RWPE2 (cell line): ENCODE data around the gene ROR2.
"Not testable (repeated sequence)": the region's sequence is repeated elsewhere in the genome, so short reads cannot be mapped to it uniquely, and the experiment has no call there.

Experiments used
- ATAC-seq: fragments of 200-7000 bp; cut with Tn5 transposase; 3 replicates; pipeline ENCODE4 v1.9.1; 2021; ENCODE audit warnings: low read depth
- DNase-seq: peaks from one replicate; pipeline ENCODE4 v3.0.0-alpha.2; 2020; ENCODE audit warnings: low spot score
- H3K27ac ChIP-seq: fragments of 450-650 bp; 2 replicates; pipeline ENCODE4 v1.5.1; 2017; ENCODE audit warnings: mild to moderate bottlenecking; ENCODE audit not compliant: poor library complexity, severe bottlenecking
- H3K27me3 ChIP-seq: fragments of 250-450 bp; sonication (Bioruptor Pico); 2 replicates; pipeline ENCODE4 v1.5.1; 2021; ENCODE audit warnings: mild to moderate bottlenecking, moderate library complexity; ENCODE audit not compliant: insufficient read depth, poor library complexity, severe bottlenecking
- H3K36me3 ChIP-seq: fragments of 250-450 bp; sonication (Bioruptor Pico); 2 replicates; pipeline ENCODE4 v1.5.1; 2020; ENCODE audit warnings: low read depth, mild to moderate bottlenecking, moderate library complexity
- H3K4me1 ChIP-seq: fragments of 250-450 bp; sonication (Bioruptor Pico); 2 replicates; pipeline ENCODE4 v1.5.1; 2021; ENCODE audit warnings: mild to moderate bottlenecking, moderate library complexity; ENCODE audit not compliant: insufficient read depth, poor library complexity, severe bottlenecking
- H3K4me3 ChIP-seq: fragments of 250-450 bp; sonication (Bioruptor Pico); 2 replicates; pipeline ENCODE4 v1.5.1; 2021; ENCODE audit warnings: mild to moderate bottlenecking, moderate library complexity; ENCODE audit not compliant: severe bottlenecking
- H3K9me3 ChIP-seq: fragments of 250-450 bp; sonication (Bioruptor Pico); 2 replicates; pipeline ENCODE4 v1.5.1; 2021; ENCODE audit warnings: mild to moderate bottlenecking, moderate library complexity; ENCODE audit not compliant: severe bottlenecking
- CTCF ChIP-seq: fragments of 450-650 bp; IDR thresholded peaks from one replicate; pipeline ENCODE4 v1.5.1; 2017; ENCODE audit warnings: mild to moderate bottlenecking, moderate library complexity; ENCODE audit not compliant: poor library complexity, severe bottlenecking

Gene ROR2

GRCh38 chr9:91914937-91915336 is 35.1 kb downstream of the ROR2 start:
- H3K27ac ChIP-seq, result no peak overlapping the region
- H3K27me3 ChIP-seq, result no peaks in the 10 kb centered on the region
- no peak for TF ChIP-seq CTCF
- no peaks in the 10 kb centered on the region for H3K9me3 ChIP-seq
- H3K36me3 ChIP-seq, result no peaks in the 10 kb centered on the region
- DNase-seq (no peak), ATAC-seq (no peak)
- no peak overlapping the region for H3K4me3 ChIP-seq
- H3K4me1 ChIP-seq, result no peaks in the 10 kb centered on the region

- H3K4me3 ChIP-seq, result no peak overlapping the region
- ATAC-seq (no peak), DNase-seq (no peak)
- no peak overlapping the region for H3K27ac ChIP-seq
- H3K27me3 ChIP-seq, result no peaks in the 10 kb centered on the region
- no peaks in the 10 kb centered on the region for H3K36me3 ChIP-seq
- TF ChIP-seq CTCF, result no peak
- no peaks in the 10 kb centered on the region for H3K9me3 ChIP-seq
- no peaks in the 10 kb centered on the region for H3K4me1 ChIP-seq
These were observed 35.6 kb downstream of the ROR2 start for GRCh38 chr9:91914404-91914803.

GRCh38 chr9:91913986-91914385 is 36.0 kb downstream of the ROR2 start:
- DNase-seq (no peak), ATAC-seq (no peak)
- H3K36me3 ChIP-seq, result no peaks in the 10 kb centered on the region
- H3K27me3 ChIP-seq, result no peaks in the 10 kb centered on the region
- H3K4me3 ChIP-seq, result no peak overlapping the region
- H3K4me1 ChIP-seq, result no peaks in the 10 kb centered on the region
- no peak for TF ChIP-seq CTCF
- no peak overlapping the region for H3K27ac ChIP-seq
- H3K9me3 ChIP-seq, result no peaks in the 10 kb centered on the region

- H3K4me1 ChIP-seq, result no peaks in the 10 kb centered on the region
- no peak overlapping the region for H3K4me3 ChIP-seq
- H3K27me3 ChIP-seq, result no peaks in the 10 kb centered on the region
- H3K36me3 ChIP-seq, result no peaks in the 10 kb centered on the region
- H3K9me3 ChIP-seq, result no peaks in the 10 kb centered on the region
- DNase-seq (no peak), ATAC-seq (no peak)
- no peak overlapping the region for H3K27ac ChIP-seq
- TF ChIP-seq CTCF, result no peak
These were observed 36.9 kb downstream of the ROR2 start for GRCh38 chr9:91913096-91913495.

GRCh38 chr9:91911657-91912056 is 38.4 kb downstream of the ROR2 start:
- Histone ChIP-seq H3K36me3 (no peaks in the 10 kb centered on the region), H3K27ac (no peak overlapping the region), H3K4me1 (no peaks in the 10 kb centered on the region), H3K9me3 (no peaks in the 10 kb centered on the region), H3K27me3 (no peaks in the 10 kb centered on the region), H3K4me3 (no peak overlapping the region)
- DNase-seq (no peak), ATAC-seq (no peak)
- no peak for TF ChIP-seq CTCF

- not testable (repeated sequence) for H3K27ac ChIP-seq, H3K27me3 ChIP-seq, ATAC-seq, H3K4me1 ChIP-seq, DNase-seq, H3K9me3 ChIP-seq, H3K36me3 ChIP-seq, H3K4me3 ChIP-seq
These were observed 40.8 kb downstream of the ROR2 start for GRCh38 chr9:91909256-91909655.
